ENCODE data around the gene TARBP1.

GRCh38 chr1:234400773-234401172, 78.2 kb downstream of the TARBP1 start:
- TF ChIP-seq CTCF (IDR thresholded peaks at IDR 0.05) (no peak), POLR2A (IDR thresholded peaks at IDR 0.05) (no peak)

Measured in adrenal gland (tissue), 5 donors.